AG04449 (cell line): ENCODE measurements around the gene PPP2R5C.

Experiments
- CTCF ChIA-PET: fragments of 350-600 bp; formaldehyde crosslinking; extraction: SDS; loops from one replicate; lab custom pipeline; 2021; ENCODE audit warnings: antibody characterized with exemption; lab: Yijun Ruan, JAX
- POLR2A ChIA-PET: fragments of 400-600, 350-600 bp; formaldehyde crosslinking; extraction: SDS; loops from one replicate; lab custom pipeline; 2020; ENCODE audit warnings: antibody characterized with exemption, inconsistent platforms; lab: Yijun Ruan, JAX
- DNase-seq: peaks from one replicate; pipeline ENCODE4 v3.0.0-alpha.2; 2010; ENCODE audit warnings: low read depth, low spot score
- H3K4me3 ChIP-seq: 2 replicates; pipeline ENCODE4 v1.5.1; 2011; ENCODE audit warnings: low read depth, mild to moderate bottlenecking, control low read depth, low read length
- CTCF ChIP-seq: IDR thresholded peaks from one replicate; pipeline ENCODE4 v1.5.1; 2011; ENCODE audit warnings: mild to moderate bottlenecking, moderate library complexity, low read length, control low read depth, inconsistent platforms; ENCODE audit not compliant: insufficient read depth; ENCODE audit errors: missing control alignments

Gene PPP2R5C

GRCh38 chr14:101851736-101852405, 90.4 kb downstream of the PPP2R5C start:
- no peak for DNase-seq
- ChIA-PET CTCF (interaction anchor here (0.7 to 0.9 kb wide), 2 partner anchors 10 to 13 kb away, joined by 3 read pairs; no protein-coding TSS in a partner anchor), POLR2A (no interaction called here)
- no peak for TF ChIP-seq CTCF
- H3K4me3 ChIP-seq, result no peak overlapping the region

- no peak for DNase-seq
- H3K4me3 ChIP-seq, result no peak overlapping the region
- ChIA-PET POLR2A (no interaction called here), CTCF (interaction anchor here (1.5 to 2.0 kb wide), 2 partner anchors 10 to 12 kb away, joined by 3 to 5 read pairs; no protein-coding TSS in a partner anchor)
- TF ChIP-seq CTCF, result no peak
Observed at GRCh38 chr14:101852785-101853184, 91.3 kb downstream of the PPP2R5C start.

GRCh38 chr14:101853455-101854018, 92.0 kb downstream of the PPP2R5C start:
- no peak for TF ChIP-seq CTCF
- ChIA-PET CTCF (interaction anchor here (1.5 to 2.0 kb wide), 2 partner anchors 9 to 11 kb away, joined by 3 to 5 read pairs; no protein-coding TSS in a partner anchor), POLR2A (no interaction called here)
- no peak for DNase-seq
- H3K4me3 ChIP-seq, result no peak overlapping the region

- CTCF ChIA-PET, result interaction anchor here (2.0 kb wide), 1 partner anchor 9 kb away, joined by 5 read pairs; no protein-coding TSS in a partner anchor
- POLR2A ChIA-PET, result no interaction called here
- H3K4me3 ChIP-seq, result no peak overlapping the region
- DNase-seq, result no peak
- TF ChIP-seq CTCF, result no peak
Observed at GRCh38 chr14:101854366-101854765, 92.9 kb downstream of the PPP2R5C start.

- ChIA-PET CTCF (no interaction called here), POLR2A (no interaction called here)
- H3K4me3 ChIP-seq, result no peak overlapping the region
- no peak for DNase-seq
- TF ChIP-seq CTCF, result no peak
Observed at GRCh38 chr14:101855958-101856357, 94.4 kb downstream of the PPP2R5C start.

- DNase-seq, result no peak
- no peak for TF ChIP-seq CTCF
- H3K4me3 ChIP-seq, result no peak overlapping the region
- POLR2A ChIA-PET, result no interaction called here
- CTCF ChIA-PET, result no interaction called here
Observed at GRCh38 chr14:101856536-101856935, 95.0 kb downstream of the PPP2R5C start.
